ENCODE measurements around the gene PFKFB4.

Gene PFKFB4

DNA sequence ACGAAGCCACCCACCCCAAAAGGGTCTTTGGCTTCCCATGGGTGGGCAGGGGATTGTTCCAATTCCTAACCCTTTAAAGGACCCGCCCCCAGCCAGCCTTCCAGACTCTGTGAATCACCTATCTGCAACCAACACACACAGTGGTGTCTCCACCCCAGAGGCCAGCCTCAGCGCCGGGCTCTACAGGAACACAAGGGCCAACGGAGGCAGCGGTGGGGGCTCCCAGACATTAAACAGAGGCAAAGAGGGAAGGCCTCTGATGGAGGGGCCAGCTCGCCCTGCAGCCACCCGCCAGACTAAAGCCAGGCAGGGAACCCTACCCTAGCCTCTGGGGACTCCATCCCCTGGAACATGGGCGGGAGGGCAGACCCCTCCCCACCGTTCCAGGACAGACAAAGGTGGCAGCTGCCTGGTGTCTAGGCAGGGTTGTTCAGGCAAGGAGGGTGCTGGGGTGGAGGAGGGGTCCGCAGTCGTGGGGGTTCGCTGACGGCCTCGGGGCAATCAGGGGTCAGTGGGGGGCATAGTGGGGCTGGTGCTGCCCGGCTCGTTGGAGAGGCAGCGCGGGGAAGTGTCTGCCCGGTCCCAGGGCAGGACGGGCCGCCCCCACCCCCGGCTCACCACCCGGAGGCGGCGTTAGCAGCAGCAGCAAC, 53.1 kb downstream of the PFKFB4 start:
- DNase-seq (ENCODE audit: insufficient read length, low spot score) (no peak), FAIRE-seq (no peak)
- TF ChIP-seq, protein P1, sequence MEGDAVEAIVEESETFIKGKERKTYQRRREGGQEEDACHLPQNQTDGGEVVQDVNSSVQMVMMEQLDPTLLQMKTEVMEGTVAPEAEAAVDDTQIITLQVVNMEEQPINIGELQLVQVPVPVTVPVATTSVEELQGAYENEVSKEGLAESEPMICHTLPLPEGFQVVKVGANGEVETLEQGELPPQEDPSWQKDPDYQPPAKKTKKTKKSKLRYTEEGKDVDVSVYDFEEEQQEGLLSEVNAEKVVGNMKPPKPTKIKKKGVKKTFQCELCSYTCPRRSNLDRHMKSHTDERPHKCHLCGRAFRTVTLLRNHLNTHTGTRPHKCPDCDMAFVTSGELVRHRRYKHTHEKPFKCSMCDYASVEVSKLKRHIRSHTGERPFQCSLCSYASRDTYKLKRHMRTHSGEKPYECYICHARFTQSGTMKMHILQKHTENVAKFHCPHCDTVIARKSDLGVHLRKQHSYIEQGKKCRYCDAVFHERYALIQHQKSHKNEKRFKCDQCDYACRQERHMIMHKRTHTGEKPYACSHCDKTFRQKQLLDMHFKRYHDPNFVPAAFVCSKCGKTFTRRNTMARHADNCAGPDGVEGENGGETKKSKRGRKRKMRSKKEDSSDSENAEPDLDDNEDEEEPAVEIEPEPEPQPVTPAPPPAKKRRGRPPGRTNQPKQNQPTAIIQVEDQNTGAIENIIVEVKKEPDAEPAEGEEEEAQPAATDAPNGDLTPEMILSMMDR (IDR thresholded peaks at IDR 0.05; ENCODE audit: insufficient read depth, missing control alignments): no peak

DNA sequence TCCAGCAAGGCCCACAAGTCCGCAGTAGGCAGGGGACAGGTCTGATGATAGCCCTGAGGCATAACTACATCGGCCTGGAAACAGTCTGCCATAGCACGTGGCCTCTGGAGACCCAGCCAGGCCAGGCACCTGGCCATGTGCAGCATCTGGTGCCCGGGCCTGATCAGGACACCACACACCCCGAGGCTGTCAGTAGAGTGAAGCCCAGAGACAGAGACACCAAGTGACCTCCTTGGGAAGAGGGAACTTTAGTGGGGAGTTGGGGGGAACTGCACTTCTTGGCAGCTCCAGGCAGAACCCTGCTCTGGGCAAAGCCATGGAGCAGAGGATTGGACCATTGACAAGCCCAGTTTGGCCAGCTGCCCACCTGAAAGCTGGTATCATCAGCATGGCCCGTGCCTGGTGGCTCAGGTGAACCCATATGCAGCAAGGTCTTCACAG, 53.9 kb downstream of the PFKFB4 start:
- DNase-seq (ENCODE audit: insufficient read length, low spot score) (no peak), FAIRE-seq (no peak)
- TF ChIP-seq, protein P1 (IDR thresholded peaks at IDR 0.05; ENCODE audit: insufficient read depth, missing control alignments): no peak

DNA sequence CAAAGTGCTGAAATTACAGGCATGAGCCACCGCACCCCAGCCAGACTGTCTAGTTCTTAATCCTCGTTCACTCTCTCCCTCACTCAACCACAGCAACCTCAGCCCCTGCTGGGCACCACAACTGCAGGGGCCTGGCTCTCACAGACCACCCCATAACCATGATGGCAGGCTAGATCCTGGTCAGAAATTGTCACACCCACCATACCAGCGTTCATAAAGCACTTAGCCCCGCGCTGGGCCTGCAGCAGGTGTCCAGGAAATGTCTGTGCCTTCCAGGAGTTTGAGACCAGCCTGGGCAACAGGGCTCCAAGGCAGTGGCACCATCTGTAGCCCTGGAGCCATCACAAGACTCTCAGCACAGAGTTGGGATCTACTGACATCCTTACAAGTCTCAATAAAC, 54.5 kb downstream of the PFKFB4 start:
- DNase-seq (ENCODE audit: insufficient read length, low spot score) (no peak), FAIRE-seq (no peak)
- TF ChIP-seq, protein P1 (IDR thresholded peaks at IDR 0.05; ENCODE audit: insufficient read depth, missing control alignments): no peak

DNA sequence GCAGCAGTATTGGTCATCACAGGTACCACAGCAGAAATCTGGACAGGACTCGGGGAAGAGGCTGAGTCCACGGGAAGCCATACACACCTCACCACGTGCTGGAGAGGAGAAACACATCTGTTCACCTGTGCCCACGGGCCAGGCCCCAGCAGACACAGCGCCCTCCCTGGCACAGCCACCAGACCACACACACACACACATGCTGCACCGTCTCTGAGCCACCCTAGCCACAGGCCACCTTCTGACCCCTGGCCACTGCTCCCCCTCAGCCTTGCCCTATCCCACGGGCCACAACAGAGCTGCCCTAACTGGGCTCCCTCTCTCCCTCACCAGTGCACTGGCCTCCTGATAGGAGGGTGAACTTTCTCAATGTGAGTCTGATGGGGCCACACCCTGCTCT, 55.4 kb downstream of the PFKFB4 start:
- TF ChIP-seq, protein P1 (IDR thresholded peaks at IDR 0.05; ENCODE audit: insufficient read depth, missing control alignments): no peak
- FAIRE-seq (no peak), DNase-seq (ENCODE audit: insufficient read length, low spot score) (no peak)

DNA sequence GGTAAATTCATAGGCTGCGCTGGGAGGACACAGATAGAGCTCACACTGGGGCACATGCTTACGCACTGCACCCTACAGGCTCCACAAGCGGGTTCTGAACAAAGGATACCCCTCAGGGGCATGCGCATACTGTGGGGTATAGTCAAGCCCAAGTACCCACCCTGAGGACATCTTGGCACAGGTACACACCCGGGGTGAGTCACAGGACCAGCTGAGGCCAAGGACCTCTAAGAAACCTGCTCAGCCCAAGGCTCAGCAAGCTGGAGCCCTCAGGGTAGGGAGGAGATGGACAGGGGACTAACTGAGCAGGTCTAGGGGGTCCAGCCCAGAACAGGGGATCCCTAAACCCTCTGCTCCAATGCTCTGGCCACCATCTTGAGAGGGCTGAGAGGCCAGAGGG, 55.9 kb downstream of the PFKFB4 start:
- TF ChIP-seq, protein P1 (IDR thresholded peaks at IDR 0.05; ENCODE audit: insufficient read depth, missing control alignments): no peak
- DNase-seq (ENCODE audit: insufficient read length, low spot score) (no peak), FAIRE-seq (no peak)

DNA sequence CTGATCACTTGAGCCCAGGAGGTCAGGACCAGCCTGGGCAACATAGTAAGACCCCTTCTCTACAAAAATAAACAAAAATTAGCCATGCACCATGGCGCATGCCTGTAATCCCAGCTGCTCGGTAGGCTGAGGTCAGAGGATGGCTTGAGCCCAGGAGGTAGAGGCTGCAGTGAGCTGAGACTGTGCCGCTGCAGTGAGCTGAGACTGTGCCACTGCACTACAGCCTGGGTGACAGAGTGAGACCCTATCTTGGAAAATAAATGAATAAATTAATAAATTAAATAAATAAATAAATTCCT, 63.5 kb downstream of the PFKFB4 start:
- DNase-seq (ENCODE audit: insufficient read length, low spot score): no peak
- TF ChIP-seq, protein P1 (IDR thresholded peaks at IDR 0.05; ENCODE audit: insufficient read depth, missing control alignments): no peak
- no peak for FAIRE-seq

DNA sequence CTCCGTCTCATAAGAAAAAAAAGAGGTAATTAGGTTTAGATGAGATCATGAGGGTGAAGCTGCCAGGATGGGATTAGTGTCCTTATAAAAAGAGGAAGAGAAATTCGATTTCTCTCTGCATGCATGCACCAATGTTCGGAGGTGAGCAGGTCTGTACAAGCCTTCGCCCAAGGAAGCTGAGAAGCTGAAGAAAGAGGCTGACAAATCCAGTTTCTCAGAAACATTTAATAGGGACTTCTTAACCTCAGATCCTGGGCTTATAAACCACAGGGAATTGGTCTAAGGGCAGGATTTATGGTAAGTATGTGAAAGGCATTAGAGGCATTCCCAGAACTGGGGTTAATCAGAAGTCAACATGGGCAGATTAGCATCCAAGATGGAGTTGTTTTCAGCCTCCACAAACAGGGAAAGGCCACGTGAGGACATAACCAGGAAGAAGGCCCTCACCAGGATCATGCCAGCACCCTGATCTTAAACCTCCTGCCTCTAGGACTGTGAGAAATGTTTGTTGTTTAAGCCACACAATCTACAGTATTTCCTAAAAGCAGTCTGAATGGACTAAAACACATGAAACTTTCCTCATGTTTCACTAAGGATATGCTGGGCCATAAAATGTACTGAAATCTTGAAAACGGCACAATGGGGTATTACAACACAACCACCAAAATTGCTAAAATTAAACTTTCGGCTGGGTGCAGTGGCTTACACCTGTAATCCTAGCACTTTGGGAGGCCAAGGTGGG, 64.0 kb downstream of the PFKFB4 start:
- no peak for FAIRE-seq
- TF ChIP-seq, protein P1 (IDR thresholded peaks at IDR 0.05; ENCODE audit: insufficient read depth, missing control alignments): no peak
- DNase-seq (ENCODE audit: insufficient read length, low spot score): peak; percentile 44
